ENCODE measurements around the gene DAAM2.

The DAAM2 gene

DNA sequence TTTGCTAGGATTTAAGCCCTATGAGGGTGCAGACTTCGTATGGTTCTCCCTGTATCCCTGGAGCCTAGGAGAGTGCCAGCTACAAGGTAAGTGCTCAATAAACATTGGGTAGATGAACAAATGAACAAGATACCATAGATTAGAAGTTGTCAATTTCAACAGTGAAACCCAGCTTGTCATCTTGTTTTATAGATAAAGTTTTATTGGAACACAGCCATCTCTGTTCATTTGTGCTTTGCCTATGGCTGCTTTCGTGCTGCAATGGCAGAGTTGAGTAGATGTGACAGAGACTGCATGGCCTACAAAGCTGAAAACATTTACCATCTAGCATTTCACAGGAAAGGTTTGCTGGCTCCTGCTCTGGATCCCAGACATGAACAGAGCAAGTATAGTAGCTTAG is 5.6 kb downstream of the DAAM2 start:
- ChIA-PET POLR2A (no interaction called here), CTCF (no interaction called here)
- TF ChIP-seq FOXM1 (IDR thresholded peaks at IDR 0.05; ENCODE audit: borderline replicate concordance), result no peak
- no peak for TF ChIP-seq L3MBTL2 (conservative IDR thresholded peaks at IDR 0.05)
- no peak for TF ChIP-seq TARDBP (IDR thresholded peaks at IDR 0.05)
- no peak for TF ChIP-seq HDGF (IDR thresholded peaks at IDR 0.05; ENCODE audit: borderline replicate concordance)
- no peak for TF ChIP-seq ARNT (IDR thresholded peaks at IDR 0.05)
- TF ChIP-seq CTBP1 (IDR thresholded peaks at IDR 0.05; ENCODE audit: borderline replicate concordance), result no peak
- no peak for TF ChIP-seq ELF4 (IDR thresholded peaks at IDR 0.05)
- TF ChIP-seq SP1 (IDR thresholded peaks at IDR 0.05), result no peak
- no peak for TF ChIP-seq NFRKB (IDR thresholded peaks at IDR 0.05)
- TF ChIP-seq ZNF384 (IDR thresholded peaks at IDR 0.05), result no peak
- no peak for TF ChIP-seq FOXK2 (IDR thresholded peaks at IDR 0.05)
- TF ChIP-seq SUZ12 (IDR thresholded peaks at IDR 0.05), result no peak
- no peak for TF ChIP-seq LEF1 (IDR thresholded peaks at IDR 0.05; ENCODE audit: borderline replicate concordance)
- TF ChIP-seq BHLHE40 (IDR thresholded peaks at IDR 0.05; ENCODE audit: borderline replicate concordance), result no peak
- TF ChIP-seq PKNOX1 (IDR thresholded peaks at IDR 0.05), result no peak
- TF ChIP-seq FOXA1 (IDR thresholded peaks at IDR 0.05), result no peak
- no peak for DNase-seq (ENCODE audit: extremely low spot score)

DNA sequence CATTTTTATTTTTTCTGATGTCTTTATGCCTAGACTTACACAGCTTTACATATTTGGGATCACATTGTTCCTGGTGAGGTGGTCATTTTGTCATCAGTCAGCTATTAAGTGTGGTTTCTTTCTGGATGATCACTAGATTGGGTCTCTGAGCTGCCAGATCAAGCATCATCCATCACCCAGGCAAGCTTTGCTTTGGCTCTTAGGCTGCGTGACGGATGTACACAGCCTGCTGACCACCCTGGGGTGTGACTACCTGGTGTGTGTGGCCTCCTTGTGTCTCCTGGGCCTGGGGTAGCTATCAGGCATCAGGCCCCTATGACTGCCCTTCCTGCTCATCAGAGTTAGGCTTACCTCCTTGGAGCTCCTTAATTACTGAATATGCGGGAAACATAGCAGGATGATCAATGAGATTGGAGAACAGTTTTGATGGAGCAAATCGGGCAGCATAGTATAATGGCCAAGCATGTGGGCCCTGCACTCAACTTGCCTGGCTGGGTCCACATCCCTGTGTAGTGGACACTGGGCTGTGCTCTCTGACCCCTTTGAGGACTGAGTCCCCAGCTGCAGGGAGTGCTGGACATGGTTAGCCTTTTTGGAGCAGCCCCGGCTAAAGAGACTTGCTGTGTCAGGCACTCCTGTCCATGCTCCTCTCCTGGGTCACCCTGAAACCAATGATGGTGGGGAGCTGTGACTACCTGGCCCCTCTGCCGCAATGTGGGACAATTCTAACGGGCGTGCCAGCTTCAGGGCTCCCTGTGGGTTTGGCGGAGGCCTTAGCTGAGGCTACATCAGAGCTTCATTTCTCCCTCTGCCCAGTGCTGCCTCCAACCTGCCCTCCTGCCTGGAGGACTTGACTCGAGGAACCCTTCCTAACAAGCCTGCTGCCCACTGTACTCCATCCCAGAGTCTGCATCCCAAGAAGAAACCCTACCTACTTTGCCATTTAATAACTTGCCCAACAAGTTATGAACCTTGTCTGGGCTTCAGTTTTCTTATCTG is 8.2 kb downstream of the DAAM2 start:
- CTCF ChIA-PET, result no interaction called here
- POLR2A ChIA-PET, result no interaction called here
- TF ChIP-seq HDGF (IDR thresholded peaks at IDR 0.05; ENCODE audit: borderline replicate concordance) (no peak), SP1 (IDR thresholded peaks at IDR 0.05) (no peak), LEF1 (IDR thresholded peaks at IDR 0.05; ENCODE audit: borderline replicate concordance) (no peak), L3MBTL2 (conservative IDR thresholded peaks at IDR 0.05) (no peak)
- DNase-seq (ENCODE audit: extremely low spot score), result no peak

GRCh38 chr6:39801456-39802251 is 9.5 kb downstream of the DAAM2 start:
- POLR2A ChIA-PET, result no interaction called here
- no peak for DNase-seq (ENCODE audit: extremely low spot score)
- CTCF ChIA-PET, result no interaction called here
- TF ChIP-seq L3MBTL2 (conservative IDR thresholded peaks at IDR 0.05) (no peak), ARNT (IDR thresholded peaks at IDR 0.05) (no peak), NFRKB (IDR thresholded peaks at IDR 0.05) (no peak), FOXM1 (IDR thresholded peaks at IDR 0.05; ENCODE audit: borderline replicate concordance) (no peak), TARDBP (IDR thresholded peaks at IDR 0.05) (no peak), FOXK2 (IDR thresholded peaks at IDR 0.05) (no peak), BHLHE40 (IDR thresholded peaks at IDR 0.05; ENCODE audit: borderline replicate concordance) (no peak), SUZ12 (IDR thresholded peaks at IDR 0.05) (no peak), FOXA1 (IDR thresholded peaks at IDR 0.05) (no peak), SP1 (IDR thresholded peaks at IDR 0.05) (no peak), ZNF384 (IDR thresholded peaks at IDR 0.05) (no peak), ELF4 (IDR thresholded peaks at IDR 0.05) (no peak), CTBP1 (IDR thresholded peaks at IDR 0.05; ENCODE audit: borderline replicate concordance) (no peak), LEF1 (IDR thresholded peaks at IDR 0.05; ENCODE audit: borderline replicate concordance) (no peak), PKNOX1 (IDR thresholded peaks at IDR 0.05) (no peak), HDGF (IDR thresholded peaks at IDR 0.05; ENCODE audit: borderline replicate concordance) (no peak)

DNA sequence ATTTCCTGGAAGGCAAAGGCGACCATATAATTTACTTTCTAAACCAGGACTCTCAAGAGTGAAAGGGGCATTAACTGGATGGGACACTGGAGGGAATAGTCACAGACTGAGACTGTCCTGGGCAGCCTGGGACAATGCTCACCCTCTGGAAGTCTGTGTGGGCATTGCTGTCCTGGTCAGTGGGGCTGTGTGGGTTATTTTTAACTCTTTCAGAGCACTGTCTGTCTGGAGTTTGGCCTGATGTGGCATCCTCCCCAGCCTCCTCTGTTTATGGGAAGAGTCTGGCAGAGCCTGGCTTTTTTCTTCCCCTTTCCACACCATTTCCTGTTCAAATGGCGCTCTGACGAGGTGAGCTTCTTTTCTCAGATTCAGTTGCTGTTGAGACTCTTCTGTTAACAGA is 11.7 kb downstream of the DAAM2 start:
- ChIA-PET POLR2A (no interaction called here), CTCF (no interaction called here)
- no peak for DNase-seq (ENCODE audit: extremely low spot score)
- TF ChIP-seq L3MBTL2 (conservative IDR thresholded peaks at IDR 0.05), result no peak
- TF ChIP-seq ELF4 (IDR thresholded peaks at IDR 0.05), result no peak
- no peak for TF ChIP-seq SUZ12 (IDR thresholded peaks at IDR 0.05)
- no peak for TF ChIP-seq FOXK2 (IDR thresholded peaks at IDR 0.05)
- no peak for TF ChIP-seq NFRKB (IDR thresholded peaks at IDR 0.05)
- TF ChIP-seq PKNOX1 (IDR thresholded peaks at IDR 0.05), result no peak
- TF ChIP-seq TARDBP (IDR thresholded peaks at IDR 0.05), result no peak
- TF ChIP-seq FOXA1 (IDR thresholded peaks at IDR 0.05), result no peak
- TF ChIP-seq CTBP1 (IDR thresholded peaks at IDR 0.05; ENCODE audit: borderline replicate concordance), result no peak
- TF ChIP-seq BHLHE40 (IDR thresholded peaks at IDR 0.05; ENCODE audit: borderline replicate concordance), result no peak
- TF ChIP-seq HDGF (IDR thresholded peaks at IDR 0.05; ENCODE audit: borderline replicate concordance), result no peak
- TF ChIP-seq SP1 (IDR thresholded peaks at IDR 0.05), result no peak
- no peak for TF ChIP-seq LEF1 (IDR thresholded peaks at IDR 0.05; ENCODE audit: borderline replicate concordance)
- no peak for TF ChIP-seq ZNF384 (IDR thresholded peaks at IDR 0.05)
- TF ChIP-seq FOXM1 (IDR thresholded peaks at IDR 0.05; ENCODE audit: borderline replicate concordance), result no peak
- no peak for TF ChIP-seq ARNT (IDR thresholded peaks at IDR 0.05)

- TF ChIP-seq SP1 (IDR thresholded peaks at IDR 0.05), result no peak
- TF ChIP-seq FOXK2 (IDR thresholded peaks at IDR 0.05), result no peak
- TF ChIP-seq CTBP1 (IDR thresholded peaks at IDR 0.05; ENCODE audit: borderline replicate concordance), result no peak
- no peak for TF ChIP-seq LEF1 (IDR thresholded peaks at IDR 0.05; ENCODE audit: borderline replicate concordance)
- TF ChIP-seq NFRKB (IDR thresholded peaks at IDR 0.05), result no peak
- no peak for TF ChIP-seq SUZ12 (IDR thresholded peaks at IDR 0.05)
- CTCF ChIA-PET, result interaction anchor here (0.7 kb wide), 1 partner anchor 9 kb away, joined by 5 read pairs; no protein-coding TSS in a partner anchor
- no peak for DNase-seq (ENCODE audit: extremely low spot score)
- POLR2A ChIA-PET, result no interaction called here
Measured at GRCh38 chr6:39804466-39805065, 12.4 kb downstream of the DAAM2 start.
